Activated CD4-positive, alpha-beta T cell treated with anti-CD3 and anti-CD28 coated beads, Interleukin-2, amount 50 U/mL, for 16 hours (primary cell): Measurements from ENCODE around the gene C1orf226.

Experiments used
- DNase-seq: peaks from one replicate; pipeline ENCODE4 v3.0.0-alpha.2; 2020

The C1orf226 gene

DNA sequence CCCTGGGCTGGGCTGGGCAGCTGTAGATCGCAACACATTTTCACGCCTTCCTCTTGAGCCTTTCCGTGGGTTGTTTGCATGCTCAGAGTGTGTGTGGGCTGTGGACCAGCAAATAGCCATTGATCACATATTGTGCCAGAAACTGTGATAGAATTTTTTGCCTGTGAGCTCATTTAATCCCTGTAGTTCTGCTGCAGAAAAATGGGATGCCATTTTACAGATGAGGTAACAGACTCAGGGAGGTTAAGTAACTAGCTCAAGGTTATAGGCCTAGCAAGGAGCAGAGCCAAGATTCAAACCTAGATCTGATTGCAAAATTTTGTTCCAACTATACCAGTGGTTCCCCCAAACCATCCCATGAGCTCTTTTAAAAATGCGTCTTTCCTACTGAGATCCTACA is 15.4 kb upstream of the C1orf226 start:
- no peak for DNase-seq

DNA sequence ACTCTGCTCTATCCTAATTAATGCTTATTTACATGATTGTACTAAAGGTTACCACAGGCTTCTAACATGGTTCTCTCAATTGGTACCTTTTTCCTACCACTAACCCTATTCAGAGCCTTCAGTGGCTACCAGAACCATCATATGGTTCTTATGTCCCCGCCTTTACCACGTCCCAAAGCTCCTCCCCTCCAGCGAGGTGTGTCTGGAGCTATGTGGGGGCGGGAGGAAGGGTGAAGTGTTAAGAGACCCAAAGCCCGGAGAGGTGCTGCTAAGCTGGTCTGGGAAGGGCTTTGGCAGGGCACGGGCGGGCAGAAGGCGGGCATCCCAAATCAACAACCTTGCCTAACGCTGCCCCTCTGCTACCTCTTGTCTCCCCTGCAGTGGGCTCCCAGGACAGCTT is 14.9 kb upstream of the C1orf226 start:
- no peak for DNase-seq

GRCh38 chr1:162367073-162367472 is 14.5 kb upstream of the C1orf226 start:
- DNase-seq, result no peak

DNA sequence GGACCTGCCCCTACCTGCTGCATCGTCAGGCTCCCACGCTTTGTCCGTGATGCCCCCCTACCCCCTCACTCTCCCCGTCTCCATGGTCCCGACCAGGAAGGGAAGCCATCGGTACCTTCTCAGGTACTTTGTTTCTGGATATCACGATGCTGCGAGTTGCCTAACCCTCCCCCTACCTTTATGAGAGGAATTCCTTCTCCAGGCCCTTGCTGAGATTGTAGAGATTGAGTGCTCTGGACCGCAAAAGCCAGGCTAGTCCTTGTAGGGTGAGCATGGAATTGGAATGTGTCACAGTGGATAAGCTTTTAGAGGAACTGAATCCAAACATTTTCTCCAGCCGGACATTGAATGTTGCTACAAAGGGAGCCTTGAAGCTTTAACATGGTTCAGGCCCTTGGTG is 13.8 kb upstream of the C1orf226 start:
- DNase-seq, result no peak

- DNase-seq, result no peak
These were observed 13.1 kb upstream of the C1orf226 start for GRCh38 chr1:162368451-162368850.

GRCh38 chr1:162369571-162369970 is 12.0 kb upstream of the C1orf226 start:
- no peak for DNase-seq

DNA sequence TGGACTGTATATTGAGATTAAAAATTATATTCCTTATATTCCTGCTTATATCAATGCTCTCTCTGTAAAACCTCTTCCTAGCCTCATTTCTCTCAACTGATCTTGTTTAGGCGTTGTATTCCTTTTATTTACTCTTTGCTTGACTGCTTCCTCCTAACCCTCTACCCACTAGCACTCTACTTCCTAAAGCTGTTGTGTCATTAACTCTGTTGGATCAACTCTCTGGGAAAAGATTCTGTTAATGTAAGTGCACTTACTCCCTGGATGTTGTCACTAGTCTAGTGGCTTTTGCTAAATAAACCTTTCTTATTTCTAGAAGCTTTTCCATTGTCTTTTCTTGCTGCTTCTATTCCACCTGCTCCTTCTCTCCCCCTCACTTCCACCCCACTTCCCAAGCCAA is 11.4 kb upstream of the C1orf226 start:
- no peak for DNase-seq

DNA sequence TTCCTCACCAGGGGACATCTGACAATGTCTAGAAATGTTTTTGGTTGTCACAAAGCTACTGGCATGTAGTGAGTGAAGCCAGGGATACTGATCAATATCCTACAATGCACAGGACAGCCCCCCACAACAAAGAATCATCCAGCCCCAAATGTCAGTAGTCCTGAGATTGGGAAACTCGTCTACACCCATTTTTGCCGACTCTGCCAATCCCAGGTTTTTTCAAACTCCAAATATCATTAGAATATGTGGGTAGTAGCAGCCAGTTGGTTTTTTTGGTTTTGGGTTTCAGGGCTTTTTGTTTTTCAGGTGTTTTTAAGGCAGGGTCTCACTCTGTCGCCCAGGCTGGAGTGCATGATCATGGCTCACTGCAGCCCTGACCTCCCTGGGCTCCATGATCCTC is 10.8 kb upstream of the C1orf226 start:
- DNase-seq, result no peak

- DNase-seq, result no peak
These were observed 9.9 kb upstream of the C1orf226 start for GRCh38 chr1:162371611-162372010.

GRCh38 chr1:162372159-162373071 is 9.1 kb upstream of the C1orf226 start:
- no peak for DNase-seq

DNA sequence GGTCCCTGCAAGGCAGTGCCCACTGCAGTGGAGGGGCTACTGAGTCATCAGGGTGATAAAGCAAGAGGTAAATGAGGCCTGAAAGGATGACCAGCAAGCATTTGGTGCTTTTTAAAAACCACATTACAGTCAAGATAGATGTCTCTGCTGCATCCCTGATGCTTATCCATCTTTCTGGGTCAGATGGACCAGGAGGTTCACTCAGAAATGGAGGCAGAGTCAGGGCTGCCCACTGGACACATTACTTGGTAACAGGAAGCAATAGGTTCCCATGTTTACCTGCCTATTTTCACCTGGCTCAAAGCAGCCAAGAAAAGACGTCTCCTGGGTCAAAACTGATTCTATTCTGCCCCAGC is 8.5 kb upstream of the C1orf226 start:
- no peak for DNase-seq

GRCh38 chr1:162373541-162374260 is 7.8 kb upstream of the C1orf226 start:
- DNase-seq, result no peak

- no peak for DNase-seq
These were observed 7.1 kb upstream of the C1orf226 start for GRCh38 chr1:162374406-162374805.

DNA sequence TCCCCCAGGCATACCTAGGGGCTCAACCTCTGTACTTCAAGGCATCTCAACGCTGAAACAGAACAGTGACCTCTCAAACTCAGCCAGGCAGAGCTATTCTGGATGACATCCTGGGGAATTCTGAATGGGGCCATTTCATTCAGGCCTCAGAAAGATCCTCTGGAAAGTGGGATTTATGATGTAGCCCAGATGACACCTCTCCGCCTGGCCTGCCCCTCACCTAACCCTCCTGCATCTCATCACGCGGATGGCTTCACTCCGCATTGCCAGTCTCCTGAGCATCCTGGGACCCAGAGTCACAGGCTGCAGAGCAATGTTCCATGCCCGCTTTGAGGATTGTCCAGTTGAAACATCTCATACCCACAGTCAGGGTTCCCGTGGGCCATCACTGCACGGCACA is 6.1 kb upstream of the C1orf226 start:
- DNase-seq, result no peak

GRCh38 chr1:162376691-162377090 is 4.8 kb upstream of the C1orf226 start, which contains the start of gene SPATA46:
SPATA46 (minus strand) TSS chr1:162376854; CDS start chr1:162376790, 64 bp downstream.
- no peak for DNase-seq

DNA sequence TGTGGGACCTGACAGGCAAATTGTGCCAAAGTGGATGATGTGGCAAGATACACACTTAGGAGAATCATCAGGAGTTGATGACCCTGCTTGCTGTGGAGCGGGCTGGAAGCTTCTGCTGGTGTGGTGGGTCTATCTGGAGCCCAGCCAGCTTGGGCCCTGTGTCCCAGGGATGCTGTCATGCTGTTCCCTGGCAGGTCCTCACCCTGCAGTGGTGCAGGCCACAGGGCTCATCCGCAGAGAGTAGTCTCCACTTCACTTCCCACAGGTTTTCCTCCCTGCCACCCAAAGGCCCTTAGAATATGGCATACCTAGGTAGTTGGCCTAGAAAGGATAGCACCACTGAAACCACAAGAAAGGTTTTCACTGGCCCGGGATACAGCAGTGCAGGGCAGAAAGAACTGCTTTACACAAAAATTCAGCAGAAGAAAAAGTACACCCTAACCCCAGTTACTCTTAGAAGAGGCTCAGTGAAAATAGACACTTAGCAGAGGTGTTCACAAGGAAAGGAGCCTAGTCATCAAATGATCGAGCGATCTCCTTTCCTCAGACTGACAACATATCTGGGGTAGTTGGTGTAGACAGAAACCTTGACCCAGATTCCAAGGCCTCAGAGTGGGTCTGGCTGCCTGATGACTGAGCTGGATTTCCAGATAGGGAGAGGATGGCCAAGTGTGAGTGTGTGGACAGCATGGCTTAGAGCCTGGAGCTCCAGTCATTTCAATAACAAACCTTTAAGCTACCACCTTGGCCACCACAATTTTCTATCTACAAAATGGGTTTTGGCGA is 1.3 kb upstream of the C1orf226 start:
- DNase-seq, result no peak

DNA sequence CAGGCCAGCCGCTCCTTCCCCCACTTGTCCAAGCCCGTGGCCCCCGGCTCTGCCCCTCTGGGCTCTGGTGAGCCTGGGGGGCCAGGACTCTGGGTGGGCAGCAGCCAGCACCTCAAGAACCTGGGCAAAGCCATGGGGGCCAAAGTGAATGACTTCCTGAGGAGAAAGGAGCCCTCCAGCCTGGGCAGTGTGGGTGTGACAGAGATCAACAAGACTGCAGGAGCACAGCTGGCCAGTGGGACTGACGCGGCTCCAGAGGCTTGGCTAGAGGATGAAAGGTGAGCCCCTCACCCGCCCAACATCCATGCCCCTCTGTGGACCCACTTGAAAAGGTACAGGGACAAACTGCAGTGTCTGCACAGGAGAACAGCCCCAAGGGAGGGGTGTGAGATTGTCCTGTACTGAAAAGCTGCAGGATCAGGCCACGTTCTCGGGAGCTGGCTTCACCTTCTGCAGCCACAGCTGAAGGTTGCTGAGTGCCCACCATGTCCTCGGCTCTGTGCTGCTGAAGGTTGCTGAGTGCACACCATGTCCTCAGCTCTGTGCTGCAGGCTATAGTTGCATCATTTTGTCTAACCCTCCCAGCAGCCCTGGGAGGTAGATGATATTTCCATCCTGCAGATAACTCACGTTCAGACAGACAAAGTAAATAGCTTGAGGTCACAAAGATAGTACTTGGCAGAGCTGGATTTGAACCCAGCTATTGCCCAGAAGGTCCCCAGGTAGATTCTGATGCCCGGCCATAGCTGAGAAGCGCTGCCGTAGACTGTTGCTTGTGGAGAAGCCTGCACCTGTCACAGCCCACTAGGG is 618 bp downstream of the C1orf226 start:
- DNase-seq, result no peak

DNA sequence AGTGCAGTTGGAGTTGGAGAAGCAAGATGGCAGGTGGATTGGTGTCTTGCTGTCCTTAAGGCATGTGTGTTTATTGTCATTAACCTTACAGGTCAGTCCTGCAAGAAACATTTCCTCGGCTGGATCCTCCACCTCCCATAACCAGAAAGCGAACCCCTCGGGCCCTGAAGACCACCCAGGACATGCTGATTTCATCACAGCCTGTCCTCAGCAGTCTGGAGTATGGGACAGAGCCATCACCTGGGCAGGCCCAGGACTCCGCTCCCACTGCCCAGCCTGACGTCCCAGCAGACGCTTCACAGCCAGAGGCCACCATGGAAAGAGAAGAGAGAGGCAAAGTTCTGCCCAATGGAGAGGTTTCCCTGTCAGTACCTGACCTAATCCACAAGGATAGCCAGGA is 1.6 kb downstream of the C1orf226 start:
- DNase-seq, result no peak

- DNase-seq, result no peak
These were observed 2.0 kb downstream of the C1orf226 start for GRCh38 chr1:162383516-162383915.

DNA sequence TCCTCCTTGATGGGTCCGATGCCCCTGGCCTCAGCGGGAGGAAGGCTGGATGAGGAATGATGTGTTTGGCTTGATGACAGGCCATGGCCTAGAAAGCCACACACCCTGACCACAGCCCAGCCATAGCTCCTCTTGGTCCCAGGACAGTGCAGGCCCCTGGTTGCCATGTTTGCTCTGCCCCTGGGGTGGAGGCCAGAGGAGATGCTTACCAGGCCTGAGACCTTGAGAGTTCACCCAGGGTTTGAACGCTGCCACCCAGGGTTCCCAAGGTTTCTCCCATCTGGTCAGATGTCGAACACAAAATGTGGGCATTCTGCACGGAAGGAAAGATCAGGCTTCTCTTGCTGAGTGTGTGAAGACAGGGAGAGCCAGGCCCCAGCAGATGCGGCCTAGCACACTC is 2.6 kb downstream of the C1orf226 start:
- no peak for DNase-seq

DNA sequence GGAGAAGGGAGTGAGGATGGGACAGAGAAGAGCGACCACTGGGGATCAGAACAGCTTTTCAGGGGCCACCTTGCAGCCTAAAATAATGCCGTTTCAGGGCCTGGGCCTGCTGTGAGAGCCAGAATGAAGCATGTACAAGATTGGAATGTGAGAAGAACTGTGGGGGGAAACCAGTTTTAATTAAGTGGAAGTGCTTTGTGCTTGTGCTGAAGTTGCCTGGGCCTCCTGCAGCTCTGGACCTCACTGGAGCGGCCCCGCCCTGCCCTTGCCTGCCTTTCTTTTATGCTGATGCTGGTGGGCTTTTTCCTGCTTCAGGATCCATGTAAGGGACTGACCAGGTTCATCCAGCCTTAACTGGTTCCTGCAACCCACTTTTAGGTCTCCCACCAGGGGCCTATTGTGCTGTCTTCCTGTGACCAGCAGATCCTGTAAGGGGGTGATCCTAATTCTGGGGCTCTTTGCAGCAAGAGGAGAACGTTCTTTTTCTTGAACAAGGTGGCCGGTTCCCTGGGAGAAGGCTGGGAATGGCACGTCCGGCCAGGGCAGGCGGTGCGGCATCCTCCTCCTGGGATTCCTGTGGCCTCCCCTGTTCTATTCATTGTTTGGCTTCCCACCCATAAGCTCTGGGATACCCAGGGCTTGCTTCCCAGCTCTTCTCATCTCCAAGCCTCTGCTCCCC is 3.2 kb downstream of the C1orf226 start:
- DNase-seq, result no peak

GRCh38 chr1:162385280-162385623 is 3.7 kb downstream of the C1orf226 start:
- no peak for DNase-seq
